Thyroid gland (tissue), 4 donors: ENCODE data around the gene PLEKHG4.

Experiments
- POLR2A ChIP-seq, 2 donors: fragments of 450-650 bp; IDR thresholded peaks; one replicate each; pipeline ENCODE4 v1.6.1; 2017; ENCODE audit warnings: antibody characterized with exemption in 2 of 2, mild to moderate bottlenecking in 2 of 2, moderate library complexity in 1 of 2
- TF ChIP-seq, protein P1 (sequence below), 6 experiments: fragments of 200-600 bp in 3 of 6; fragments of 450-650 bp in 3 of 6; sonication (generic) in 3 of 6; IDR thresholded peaks; one replicate each; pipeline ENCODE4 v1.5.1; 2016 to 2019; ENCODE audit warnings: antibody characterized with exemption in 6 of 6, mild to moderate bottlenecking in 2 of 6, inconsistent platforms in 1 of 6, moderate library complexity in 1 of 6

DNA sequence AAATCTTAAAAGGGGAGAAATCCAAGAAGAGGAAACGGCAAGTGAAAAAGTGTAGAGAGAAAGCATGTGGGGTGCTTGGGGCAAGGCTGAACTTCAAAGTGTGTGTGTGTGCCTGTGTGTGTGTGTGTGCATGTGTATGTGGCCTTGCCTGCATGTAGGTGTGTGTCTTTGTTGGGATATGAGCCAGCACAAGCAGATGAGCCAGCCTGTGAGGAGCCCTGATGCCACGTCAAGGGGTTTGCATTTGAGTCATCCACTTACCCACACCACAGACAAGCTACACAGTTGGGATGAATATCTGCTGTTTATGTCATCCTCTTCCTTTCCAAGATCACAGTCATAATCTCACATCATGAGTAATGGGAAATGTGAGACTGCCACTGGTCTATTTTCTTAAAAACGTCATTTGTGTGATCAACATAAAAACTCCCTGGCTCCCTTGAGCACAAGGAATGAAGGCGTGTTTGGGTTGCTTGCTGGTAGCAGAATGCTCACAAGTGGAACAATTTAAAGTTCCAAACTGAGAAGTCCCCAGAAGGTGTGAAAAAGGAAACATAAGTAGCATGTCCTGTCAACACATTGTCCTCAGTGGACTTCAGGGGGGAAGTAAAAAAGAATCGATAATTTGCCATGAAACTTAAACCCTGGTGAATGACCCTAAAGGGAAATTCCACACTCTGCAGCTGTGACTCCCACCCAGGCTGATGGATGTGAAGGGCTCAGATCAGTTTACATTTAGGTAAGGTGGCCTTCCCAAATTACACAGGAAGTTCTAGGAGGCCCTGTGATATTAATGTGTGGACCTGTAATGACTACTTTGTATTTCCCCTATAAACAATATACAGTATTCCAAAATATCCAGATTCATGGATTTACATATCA is 32.5 kb downstream of the PLEKHG4 start:
- TF ChIP-seq, protein P1, sequence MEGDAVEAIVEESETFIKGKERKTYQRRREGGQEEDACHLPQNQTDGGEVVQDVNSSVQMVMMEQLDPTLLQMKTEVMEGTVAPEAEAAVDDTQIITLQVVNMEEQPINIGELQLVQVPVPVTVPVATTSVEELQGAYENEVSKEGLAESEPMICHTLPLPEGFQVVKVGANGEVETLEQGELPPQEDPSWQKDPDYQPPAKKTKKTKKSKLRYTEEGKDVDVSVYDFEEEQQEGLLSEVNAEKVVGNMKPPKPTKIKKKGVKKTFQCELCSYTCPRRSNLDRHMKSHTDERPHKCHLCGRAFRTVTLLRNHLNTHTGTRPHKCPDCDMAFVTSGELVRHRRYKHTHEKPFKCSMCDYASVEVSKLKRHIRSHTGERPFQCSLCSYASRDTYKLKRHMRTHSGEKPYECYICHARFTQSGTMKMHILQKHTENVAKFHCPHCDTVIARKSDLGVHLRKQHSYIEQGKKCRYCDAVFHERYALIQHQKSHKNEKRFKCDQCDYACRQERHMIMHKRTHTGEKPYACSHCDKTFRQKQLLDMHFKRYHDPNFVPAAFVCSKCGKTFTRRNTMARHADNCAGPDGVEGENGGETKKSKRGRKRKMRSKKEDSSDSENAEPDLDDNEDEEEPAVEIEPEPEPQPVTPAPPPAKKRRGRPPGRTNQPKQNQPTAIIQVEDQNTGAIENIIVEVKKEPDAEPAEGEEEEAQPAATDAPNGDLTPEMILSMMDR (IDR thresholded peaks at IDR 0.05): no peak
- TF ChIP-seq POLR2A (IDR thresholded peaks at IDR 0.05): no peak
